NCI-H187 (cell line): ENCODE measurements around the gene GRK5.

ENCODE experiments used
- DNase-seq, 2 experiments: peaks; one replicate each; lab custom pipeline; 2025; lab: John Stamatoyannopoulos, UW

GRK5 gene

GRCh38 chr10:119316002-119316358 is 108.6 kb downstream of the GRK5 start:
- DNase-seq: no peak

- DNase-seq: no peak
Observed at GRCh38 chr10:119316729-119317097, 109.3 kb downstream of the GRK5 start.

- DNase-seq: no peak
Observed at GRCh38 chr10:119318411-119319160, 111.2 kb downstream of the GRK5 start.

- DNase-seq: no peak
Observed at GRCh38 chr10:119319161-119319919, 112.0 kb downstream of the GRK5 start.

GRCh38 chr10:119319920-119320258 is 112.5 kb downstream of the GRK5 start:
- no peak for DNase-seq

GRCh38 chr10:119320981-119321380 is 113.6 kb downstream of the GRK5 start:
- no peak for DNase-seq

GRCh38 chr10:119323085-119324016 is 116.0 kb downstream of the GRK5 start:
- no peak for DNase-seq

- no peak for DNase-seq
Observed at GRCh38 chr10:119325131-119325530, 117.8 kb downstream of the GRK5 start.

GRCh38 chr10:119326167-119326566 is 118.8 kb downstream of the GRK5 start:
- DNase-seq: no peak

GRCh38 chr10:119327096-119327745 is 119.8 kb downstream of the GRK5 start:
- no peak for DNase-seq

- no peak for DNase-seq
Observed at GRCh38 chr10:119328223-119328622, 120.9 kb downstream of the GRK5 start.

GRCh38 chr10:119330342-119330741 is 123.0 kb downstream of the GRK5 start:
- DNase-seq: no peak

- no peak for DNase-seq
Observed at GRCh38 chr10:119331061-119331460, 123.7 kb downstream of the GRK5 start.

GRCh38 chr10:119333146-119333792 is 125.9 kb downstream of the GRK5 start:
- no peak for DNase-seq

GRCh38 chr10:119335671-119336353 is 128.4 kb downstream of the GRK5 start:
- no peak for DNase-seq

- DNase-seq: no peak
Observed at GRCh38 chr10:119336599-119336998, 129.2 kb downstream of the GRK5 start.

GRCh38 chr10:119337223-119337622 is 129.9 kb downstream of the GRK5 start:
- no peak for DNase-seq

- DNase-seq: no peak
Observed at GRCh38 chr10:119337796-119338432, 130.5 kb downstream of the GRK5 start.

GRCh38 chr10:119339109-119339508 is 131.7 kb downstream of the GRK5 start:
- no peak for DNase-seq

- no peak for DNase-seq
Observed at GRCh38 chr10:119340893-119341458, 133.6 kb downstream of the GRK5 start.
